ENCODE data around the gene APOA4.
"Not testable (repeated sequence)": the region's sequence is repeated elsewhere in the genome, so short reads cannot be mapped to it uniquely, and the experiment has no call there.

APOA4 gene

DNA sequence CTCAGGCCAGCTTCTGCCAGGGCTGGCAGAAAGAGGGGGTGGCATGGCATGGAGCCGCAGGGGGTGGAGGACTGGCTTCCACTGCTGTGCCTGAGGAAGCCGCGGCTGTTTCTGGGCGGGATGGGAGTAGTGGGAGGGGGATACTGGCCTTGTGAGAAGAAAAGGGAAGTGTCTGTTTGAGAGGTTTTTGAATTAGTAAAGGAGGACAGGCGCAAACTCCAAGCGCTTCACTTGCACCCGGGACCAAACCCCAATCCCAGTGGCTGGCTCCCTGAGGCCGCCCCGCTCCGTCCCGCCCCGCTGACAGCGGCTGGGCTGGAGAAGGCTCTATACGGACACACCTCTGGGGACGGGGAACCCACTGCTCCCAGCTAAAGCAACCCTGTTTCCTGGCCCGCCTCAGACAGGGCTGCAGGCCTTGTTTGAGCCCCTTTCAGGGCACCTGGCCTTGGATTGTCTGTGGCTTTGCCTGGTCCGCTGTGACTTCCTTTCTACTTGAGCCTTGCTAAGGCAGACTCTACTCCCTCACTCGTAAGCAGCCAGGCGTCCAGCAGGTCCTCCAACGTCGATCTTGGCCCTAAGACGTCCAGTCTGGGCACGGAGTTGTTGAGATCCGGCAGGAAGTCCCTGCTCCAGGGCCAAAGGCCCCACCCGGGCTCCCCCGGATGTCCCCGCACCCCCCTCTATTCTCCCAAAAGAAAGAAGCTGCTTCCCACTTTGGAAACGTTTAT, 12.1 kb upstream of the APOA4 start:
- H3K27me3 ChIP-seq (ENCODE audit: control insufficient read depth, insufficient read depth, low read length), result peaks cover 10% of the 10 kb centered on the region
- H3K9ac ChIP-seq (ENCODE audit: low read length), result no peak overlapping the region
- H3K4me1 ChIP-seq (ENCODE audit: control insufficient read depth, low read depth, low read length), result peaks cover 3% of the 10 kb centered on the region
- H3K27ac ChIP-seq (ENCODE audit: low read length), result no peak overlapping the region
- peak overlapping the region; percentile 56 for H3K4me3 ChIP-seq (ENCODE audit: low read length)
- H3K36me3 ChIP-seq (ENCODE audit: control insufficient read depth, low read depth, low read length), result no peaks in the 10 kb centered on the region
- H3K9me3 ChIP-seq (ENCODE audit: control insufficient read depth, low read depth, low read length), result no peaks in the 10 kb centered on the region

DNA sequence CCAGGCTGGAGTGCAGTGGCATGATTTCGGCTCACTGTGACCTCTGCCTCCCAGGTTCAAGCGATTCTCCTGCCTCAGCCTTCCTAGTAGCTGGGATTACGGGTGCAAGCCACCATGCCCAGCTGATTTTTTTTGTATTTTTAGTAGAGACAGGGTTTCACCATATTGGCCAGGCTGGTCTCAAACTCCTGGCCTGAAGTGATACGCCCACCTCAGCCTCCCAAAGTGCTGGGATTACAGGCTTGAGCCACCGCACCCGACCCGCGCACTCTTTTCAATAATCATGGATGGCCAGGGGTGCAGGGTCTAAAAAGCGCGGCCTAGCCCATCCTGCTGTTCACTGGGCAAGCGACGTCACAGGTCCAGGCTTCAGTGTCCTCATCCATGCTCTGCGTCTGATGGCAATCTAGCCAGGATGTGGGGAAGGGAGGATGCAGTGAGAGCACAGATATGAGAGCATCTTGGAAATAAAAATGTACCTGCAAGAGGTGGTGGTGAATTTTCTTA, 11.5 kb upstream of the APOA4 start:
- not testable (repeated sequence) for H3K4me1 ChIP-seq (ENCODE audit: control insufficient read depth, low read depth, low read length); H3K9me3 ChIP-seq (ENCODE audit: control insufficient read depth, low read depth, low read length); H3K27ac ChIP-seq (ENCODE audit: low read length); H3K4me3 ChIP-seq (ENCODE audit: low read length); H3K9ac ChIP-seq (ENCODE audit: low read length); H3K36me3 ChIP-seq (ENCODE audit: control insufficient read depth, low read depth, low read length)
- H3K27me3 ChIP-seq (ENCODE audit: control insufficient read depth, insufficient read depth, low read length), result peaks cover 10% of the 10 kb centered on the region

DNA sequence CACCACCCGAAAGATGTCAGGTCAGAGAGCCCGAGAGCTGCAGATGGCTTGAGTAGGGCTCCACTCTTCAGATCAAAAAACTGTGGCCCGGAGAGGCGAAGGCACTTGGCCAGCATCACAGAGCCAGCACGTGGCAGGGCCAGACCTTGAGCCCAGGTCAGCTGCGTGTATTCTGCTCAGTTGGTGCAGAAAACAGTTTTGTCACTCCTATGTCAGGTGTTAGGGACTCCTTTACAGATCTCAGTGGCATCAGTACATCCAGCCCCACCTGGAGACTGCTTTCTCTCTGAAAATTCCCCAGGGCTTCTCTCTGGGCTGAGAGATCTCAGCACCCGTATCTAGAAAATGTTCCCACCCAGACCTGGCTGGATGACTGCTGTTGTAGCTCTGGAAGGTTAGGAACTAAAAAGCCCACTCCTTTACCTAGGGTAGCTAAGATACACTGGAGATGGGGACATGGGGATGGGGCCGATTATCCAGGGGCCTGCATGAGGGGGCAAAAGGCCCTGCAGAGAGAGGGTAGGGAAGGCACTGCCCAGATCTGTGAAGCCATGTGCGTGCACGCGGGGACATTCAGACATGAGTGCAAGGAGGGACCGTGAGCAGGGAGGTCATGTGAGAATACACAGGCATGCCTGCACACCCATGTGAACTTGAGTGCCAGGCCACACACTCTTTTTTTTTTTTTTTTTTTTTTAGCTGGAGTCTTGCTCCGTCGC, 10.9 kb upstream of the APOA4 start:
- peaks cover 10% of the 10 kb centered on the region for H3K27me3 ChIP-seq (ENCODE audit: control insufficient read depth, insufficient read depth, low read length)
- H3K9ac ChIP-seq (ENCODE audit: low read length), result no peak overlapping the region
- H3K4me1 ChIP-seq (ENCODE audit: control insufficient read depth, low read depth, low read length), result peaks cover 3% of the 10 kb centered on the region
- H3K9me3 ChIP-seq (ENCODE audit: control insufficient read depth, low read depth, low read length), result no peaks in the 10 kb centered on the region
- H3K27ac ChIP-seq (ENCODE audit: low read length), result no peak overlapping the region
- H3K36me3 ChIP-seq (ENCODE audit: control insufficient read depth, low read depth, low read length), result no peaks in the 10 kb centered on the region
- H3K4me3 ChIP-seq (ENCODE audit: low read length), result no peak overlapping the region

DNA sequence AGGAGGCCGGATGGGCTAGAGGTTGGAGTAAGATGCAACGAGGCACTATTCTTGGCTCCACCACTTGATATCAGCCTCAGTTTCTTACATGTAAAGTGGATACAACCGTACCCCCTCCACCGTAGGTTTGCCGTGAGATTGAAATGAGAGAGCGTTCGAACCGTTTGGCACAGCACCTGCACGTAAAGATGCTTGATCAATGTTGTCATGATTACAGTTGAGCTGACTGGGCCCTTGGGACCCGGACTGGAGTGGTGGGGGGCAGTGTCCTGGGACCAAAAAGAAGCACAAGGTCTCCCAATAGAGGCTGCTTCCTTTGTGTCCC, 10.3 kb upstream of the APOA4 start:
- Histone ChIP-seq H3K27me3 (ENCODE audit: control insufficient read depth, insufficient read depth, low read length) (peaks cover 10% of the 10 kb centered on the region), H3K4me1 (ENCODE audit: control insufficient read depth, low read depth, low read length) (peaks cover 3% of the 10 kb centered on the region), H3K9me3 (ENCODE audit: control insufficient read depth, low read depth, low read length) (no peaks in the 10 kb centered on the region), H3K9ac (ENCODE audit: low read length) (no peak overlapping the region), H3K36me3 (ENCODE audit: control insufficient read depth, low read depth, low read length) (no peaks in the 10 kb centered on the region), H3K4me3 (ENCODE audit: low read length) (no peak overlapping the region), H3K27ac (ENCODE audit: low read length) (no peak overlapping the region)

DNA sequence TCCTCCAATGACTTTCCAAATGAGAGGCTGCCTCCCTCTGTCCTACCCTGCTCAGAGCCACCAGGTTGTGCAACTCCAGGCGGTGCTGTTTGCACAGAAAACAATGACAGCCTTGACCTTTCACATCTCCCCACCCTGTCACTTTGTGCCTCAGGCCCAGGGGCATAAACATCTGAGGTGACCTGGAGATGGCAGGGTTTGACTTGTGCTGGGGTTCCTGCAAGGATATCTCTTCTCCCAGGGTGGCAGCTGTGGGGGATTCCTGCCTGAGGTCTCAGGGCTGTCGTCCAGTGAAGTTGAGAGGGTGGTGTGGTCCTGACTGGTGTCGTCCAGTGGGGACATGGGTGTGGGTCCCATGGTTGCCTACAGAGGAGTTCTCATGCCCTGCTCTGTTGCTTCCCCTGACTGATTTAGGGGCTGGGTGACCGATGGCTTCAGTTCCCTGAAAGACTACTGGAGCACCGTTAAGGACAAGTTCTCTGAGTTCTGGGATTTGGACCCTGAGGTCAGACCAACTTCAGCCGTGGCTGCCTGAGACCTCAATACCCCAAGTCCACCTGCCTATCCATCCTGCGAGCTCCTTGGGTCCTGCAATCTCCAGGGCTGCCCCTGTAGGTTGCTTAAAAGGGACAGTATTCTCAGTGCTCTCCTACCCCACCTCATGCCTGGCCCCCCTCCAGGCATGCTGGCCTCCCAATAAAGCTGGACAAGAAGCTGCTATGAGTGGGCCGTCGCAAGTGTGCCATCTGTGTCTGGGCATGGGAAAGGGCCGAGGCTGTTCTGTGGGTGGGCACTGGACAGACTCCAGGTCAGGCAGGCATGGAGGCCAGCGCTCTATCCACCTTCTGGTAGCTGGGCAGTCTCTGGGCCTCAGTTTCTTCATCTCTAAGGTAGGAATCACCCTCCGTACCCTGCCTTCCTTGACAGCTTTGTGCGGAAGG, 9.5 kb upstream of the APOA4 start:
- Histone ChIP-seq H3K27ac (ENCODE audit: low read length) (no peak overlapping the region), H3K4me1 (ENCODE audit: control insufficient read depth, low read depth, low read length) (no peaks in the 10 kb centered on the region), H3K9me3 (ENCODE audit: control insufficient read depth, low read depth, low read length) (no peaks in the 10 kb centered on the region), H3K4me3 (ENCODE audit: low read length) (no peak overlapping the region), H3K27me3 (ENCODE audit: control insufficient read depth, insufficient read depth, low read length) (peaks cover 10% of the 10 kb centered on the region), H3K36me3 (ENCODE audit: control insufficient read depth, low read depth, low read length) (no peaks in the 10 kb centered on the region), H3K9ac (ENCODE audit: low read length) (no peak overlapping the region)

DNA sequence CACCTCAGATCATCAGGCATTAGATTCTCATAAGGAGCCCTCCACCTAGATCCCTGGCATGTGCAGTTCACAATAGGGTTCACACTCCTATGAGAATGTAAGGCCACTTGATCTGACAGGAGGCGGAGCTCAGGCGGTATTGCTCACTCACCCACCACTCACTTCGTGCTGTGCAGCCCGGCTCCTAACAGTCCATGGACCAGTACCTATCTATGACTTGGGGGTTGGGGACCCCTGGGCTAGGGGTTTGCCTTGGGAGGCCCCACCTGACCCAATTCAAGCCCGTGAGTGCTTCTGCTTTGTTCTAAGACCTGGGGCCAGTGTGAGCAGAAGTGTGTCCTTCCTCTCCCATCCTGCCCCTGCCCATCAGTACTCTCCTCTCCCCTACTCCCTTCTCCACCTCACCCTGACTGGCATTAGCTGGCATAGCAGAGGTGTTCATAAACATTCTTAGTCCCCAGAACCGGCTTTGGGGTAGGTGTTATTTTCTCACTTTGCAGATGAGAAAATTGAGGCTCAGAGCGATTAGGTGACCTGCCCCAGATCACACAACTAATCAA, 8.8 kb upstream of the APOA4 start:
- no peaks in the 10 kb centered on the region for H3K36me3 ChIP-seq (ENCODE audit: control insufficient read depth, low read depth, low read length)
- no peak overlapping the region for H3K9ac ChIP-seq (ENCODE audit: low read length)
- H3K27me3 ChIP-seq (ENCODE audit: control insufficient read depth, insufficient read depth, low read length), result peaks cover 10% of the 10 kb centered on the region
- no peaks in the 10 kb centered on the region for H3K4me1 ChIP-seq (ENCODE audit: control insufficient read depth, low read depth, low read length)
- H3K4me3 ChIP-seq (ENCODE audit: low read length), result no peak overlapping the region
- H3K9me3 ChIP-seq (ENCODE audit: control insufficient read depth, low read depth, low read length), result no peaks in the 10 kb centered on the region
- no peak overlapping the region for H3K27ac ChIP-seq (ENCODE audit: low read length)

DNA sequence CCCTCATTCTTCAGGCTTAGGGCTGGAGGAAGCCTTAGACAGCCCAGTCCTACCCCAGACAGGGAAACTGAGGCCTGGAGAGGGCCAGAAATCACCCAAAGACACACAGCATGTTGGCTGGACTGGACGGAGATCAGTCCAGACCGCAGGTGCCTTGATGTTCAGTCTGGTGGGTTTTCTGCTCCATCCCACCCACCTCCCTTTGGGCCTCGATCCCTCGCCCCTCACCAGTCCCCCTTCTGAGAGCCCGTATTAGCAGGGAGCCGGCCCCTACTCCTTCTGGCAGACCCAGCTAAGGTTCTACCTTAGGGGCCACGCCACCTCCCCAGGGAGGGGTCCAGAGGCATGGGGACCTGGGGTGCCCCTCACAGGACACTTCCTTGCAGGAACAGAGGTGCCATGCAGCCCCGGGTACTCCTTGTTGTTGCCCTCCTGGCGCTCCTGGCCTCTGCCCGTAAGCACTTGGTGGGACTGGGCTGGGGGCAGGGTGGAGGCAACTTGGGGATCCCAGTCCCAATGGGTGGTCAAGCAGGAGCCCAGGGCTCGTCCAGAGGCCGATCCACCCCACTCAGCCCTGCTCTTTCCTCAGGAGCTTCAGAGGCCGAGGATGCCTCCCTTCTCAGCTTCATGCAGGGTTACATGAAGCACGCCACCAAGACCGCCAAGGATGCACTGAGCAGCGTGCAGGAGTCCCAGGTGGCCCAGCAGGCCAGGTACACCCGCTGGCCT, 7.2 kb upstream of the APOA4 start:
- peaks cover 7% of the 10 kb centered on the region for H3K27me3 ChIP-seq (ENCODE audit: control insufficient read depth, insufficient read depth, low read length)
- H3K9ac ChIP-seq (ENCODE audit: low read length), result no peak overlapping the region
- no peak overlapping the region for H3K27ac ChIP-seq (ENCODE audit: low read length)
- H3K4me1 ChIP-seq (ENCODE audit: control insufficient read depth, low read depth, low read length), result no peaks in the 10 kb centered on the region
- no peak overlapping the region for H3K4me3 ChIP-seq (ENCODE audit: low read length)
- H3K9me3 ChIP-seq (ENCODE audit: control insufficient read depth, low read depth, low read length), result no peaks in the 10 kb centered on the region
- no peaks in the 10 kb centered on the region for H3K36me3 ChIP-seq (ENCODE audit: control insufficient read depth, low read depth, low read length)

DNA sequence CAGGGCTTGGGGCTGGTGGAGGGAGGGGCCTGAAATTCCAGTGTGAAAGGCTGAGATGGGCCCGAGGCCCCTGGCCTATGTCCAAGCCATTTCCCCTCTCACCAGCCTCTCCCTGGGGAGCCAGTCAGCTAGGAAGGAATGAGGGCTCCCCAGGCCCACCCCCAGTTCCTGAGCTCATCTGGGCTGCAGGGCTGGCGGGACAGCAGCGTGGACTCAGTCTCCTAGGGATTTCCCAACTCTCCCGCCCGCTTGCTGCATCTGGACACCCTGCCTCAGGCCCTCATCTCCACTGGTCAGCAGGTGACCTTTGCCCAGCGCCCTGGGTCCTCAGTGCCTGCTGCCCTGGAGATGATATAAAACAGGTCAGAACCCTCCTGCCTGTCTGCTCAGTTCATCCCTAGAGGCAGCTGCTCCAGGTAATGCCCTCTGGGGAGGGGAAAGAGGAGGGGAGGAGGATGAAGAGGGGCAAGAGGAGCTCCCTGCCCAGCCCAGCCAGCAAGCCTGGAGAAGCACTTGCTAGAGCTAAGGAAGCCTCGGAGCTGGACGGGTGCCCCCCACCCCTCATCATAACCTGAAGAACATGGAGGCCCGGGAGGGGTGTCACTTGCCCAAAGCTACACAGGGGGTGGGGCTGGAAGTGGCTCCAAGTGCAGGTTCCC, 6.5 kb upstream of the APOA4 start, which contains the start of gene APOC3:
Gene APOC3 (plus strand): TSS at position 383 of the 659 bp plus-strand sequence. CDS start 676 bp downstream, outside the sequence.
- H3K9ac ChIP-seq (ENCODE audit: low read length), result no peak within 1 kb of the TSS
- no peaks in the 10 kb centered on the region for H3K4me1 ChIP-seq (ENCODE audit: control insufficient read depth, low read depth, low read length)
- no peak within 1 kb of the TSS for H3K27ac ChIP-seq (ENCODE audit: low read length)
- H3K27me3 ChIP-seq (ENCODE audit: control insufficient read depth, insufficient read depth, low read length), result peaks cover under 1% of the 10 kb centered on the region
- H3K36me3 ChIP-seq (ENCODE audit: control insufficient read depth, low read depth, low read length), result no peaks in the 10 kb centered on the region
- no peak within 1 kb of the TSS for H3K4me3 ChIP-seq (ENCODE audit: low read length)
- no peaks in the 10 kb centered on the region for H3K9me3 ChIP-seq (ENCODE audit: control insufficient read depth, low read depth, low read length)

DNA sequence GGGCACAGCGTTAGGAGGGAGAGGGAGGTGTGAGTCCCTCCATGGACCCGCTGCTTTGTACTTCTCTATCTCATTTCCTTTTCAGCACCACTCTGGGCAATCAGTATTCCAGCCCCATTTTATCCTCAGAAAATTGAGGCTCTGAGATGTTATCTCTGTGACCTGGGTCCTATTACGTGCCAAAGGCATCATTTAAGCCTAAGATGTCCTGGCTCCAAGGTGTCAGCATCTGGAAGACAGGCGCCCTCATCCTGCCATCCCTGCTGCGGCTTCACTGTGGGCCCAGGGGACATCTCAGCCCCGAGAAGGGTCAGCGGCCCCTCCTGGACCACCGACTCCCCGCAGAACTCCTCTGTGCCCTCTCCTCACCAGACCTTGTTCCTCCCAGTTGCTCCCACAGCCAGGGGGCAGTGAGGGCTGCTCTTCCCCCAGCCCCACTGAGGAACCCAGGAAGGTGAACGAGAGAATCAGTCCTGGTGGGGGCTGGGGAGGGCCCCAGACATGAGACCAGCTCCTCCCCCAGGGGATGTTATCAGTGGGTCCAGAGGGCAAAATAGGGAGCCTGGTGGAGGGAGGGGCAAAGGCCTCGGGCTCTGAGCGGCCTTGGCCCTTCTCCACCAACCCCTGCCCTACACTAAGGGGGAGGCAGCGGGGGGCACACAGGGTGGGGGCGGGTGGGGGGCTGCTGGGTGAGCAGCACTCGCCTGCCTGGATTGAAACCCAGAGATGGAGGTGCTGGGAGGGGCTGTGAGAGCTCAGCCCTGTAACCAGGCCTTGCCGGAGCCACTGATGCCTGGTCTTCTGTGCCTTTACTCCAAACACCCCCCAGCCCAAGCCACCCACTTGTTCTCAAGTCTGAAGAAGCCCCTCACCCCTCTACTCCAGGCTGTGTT, 5.8 kb upstream of the APOA4 start:
- no peaks in the 10 kb centered on the region for H3K9me3 ChIP-seq (ENCODE audit: control insufficient read depth, low read depth, low read length)
- H3K4me3 ChIP-seq (ENCODE audit: low read length), result no peak overlapping the region
- no peaks in the 10 kb centered on the region for H3K36me3 ChIP-seq (ENCODE audit: control insufficient read depth, low read depth, low read length)
- no peak overlapping the region for H3K9ac ChIP-seq (ENCODE audit: low read length)
- H3K27ac ChIP-seq (ENCODE audit: low read length), result no peak overlapping the region
- no peaks in the 10 kb centered on the region for H3K4me1 ChIP-seq (ENCODE audit: control insufficient read depth, low read depth, low read length)
- no peaks in the 10 kb centered on the region for H3K27me3 ChIP-seq (ENCODE audit: control insufficient read depth, insufficient read depth, low read length)

DNA sequence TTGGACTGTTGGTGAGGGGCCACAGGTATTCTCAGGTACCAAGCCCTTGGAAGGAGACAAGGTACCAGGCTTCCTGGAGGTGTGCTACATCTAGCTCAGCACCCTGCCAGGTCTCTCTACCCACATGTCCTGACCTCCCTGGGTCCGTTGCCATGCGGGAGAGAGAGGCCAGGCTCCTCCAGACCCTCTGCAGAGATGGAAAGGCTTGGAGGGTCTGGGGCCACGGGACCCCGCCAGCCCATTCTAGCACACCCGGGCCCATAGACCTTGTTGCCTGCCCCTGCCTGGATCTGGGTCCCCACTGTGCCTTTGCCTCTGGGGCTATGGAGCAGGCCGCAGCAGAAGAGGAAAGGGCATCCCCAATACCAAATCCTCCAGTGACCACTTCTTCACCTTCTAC, 4.4 kb upstream of the APOA4 start:
- Histone ChIP-seq H3K4me1 (ENCODE audit: control insufficient read depth, low read depth, low read length) (no peaks in the 10 kb centered on the region), H3K36me3 (ENCODE audit: control insufficient read depth, low read depth, low read length) (no peaks in the 10 kb centered on the region), H3K9me3 (ENCODE audit: control insufficient read depth, low read depth, low read length) (no peaks in the 10 kb centered on the region), H3K9ac (ENCODE audit: low read length) (no peak overlapping the region), H3K27ac (ENCODE audit: low read length) (no peak overlapping the region), H3K4me3 (ENCODE audit: low read length) (no peak overlapping the region), H3K27me3 (ENCODE audit: control insufficient read depth, insufficient read depth, low read length) (no peaks in the 10 kb centered on the region)

Measured in iPS-18a (cell line).